CD4-positive, CD25-positive, alpha-beta regulatory T cell (primary cell): ENCODE data around the gene PDE4B. TPM values are rescaled to one million over a fixed set of nuclear protein-coding genes. Genes with fewer than 3 reads are reported as not detected.
A peak's percentile ranks its signal among the peaks of the same experiment; 100 is the strongest.
"Not testable (repeated sequence)": the region's sequence is repeated elsewhere in the genome, so short reads cannot be mapped to it uniquely, and the experiment has no call there.

Source experiments
- ATAC-seq, 2 donors: fragments of 150-1000 bp; cut with Tn5 transposase; one replicate each; pipeline ENCODE4 v1.10.0; 2021; ENCODE audit warnings: low read depth in 2 of 2, moderate number of reproducible peaks in 2 of 2, moderate library complexity in 1 of 2
- DNase-seq, 3 donors: peaks; one replicate each; pipeline versions ENCODE4 v3.0.0 to v3.0.0-alpha.2; 2012 to 2022; ENCODE audit warnings: mixed read lengths in 1 of 3
- H3K27ac ChIP-seq: one replicate; pipeline ENCODE4 v1.7.0; 2013; ENCODE audit warnings: mild to moderate bottlenecking, low read length; ENCODE audit not compliant: insufficient read depth, poor library complexity, severe bottlenecking
- H3K27me3 ChIP-seq: one replicate; pipeline ENCODE4 v1.7.0; 2013; ENCODE audit warnings: low read length; ENCODE audit not compliant: control insufficient read depth, insufficient read depth
- H3K36me3 ChIP-seq: one replicate; pipeline ENCODE4 v1.7.0; 2013; ENCODE audit warnings: mild to moderate bottlenecking, low read length, moderate library complexity; ENCODE audit not compliant: control insufficient read depth, insufficient read depth
- H3K4me1 ChIP-seq: 2 replicates; pipeline ENCODE4 v1.7.0; 2013; ENCODE audit warnings: mild to moderate bottlenecking, low read length; ENCODE audit not compliant: insufficient read depth, control insufficient read depth, poor library complexity, severe bottlenecking
- H3K4me3 ChIP-seq: one replicate; pipeline ENCODE4 v1.7.0; 2013; ENCODE audit warnings: low read depth, mild to moderate bottlenecking, low read length, moderate library complexity
- H3K9me3 ChIP-seq, 2 experiments: 1 replicate in 1 of 2; 2 replicates in 1 of 2; pipeline ENCODE4 v1.7.0; 2013; ENCODE audit warnings: low read length in 2 of 2, mild to moderate bottlenecking in 1 of 2, moderate library complexity in 1 of 2; ENCODE audit not compliant: control insufficient read depth in 2 of 2
- H3K27ac Mint-ChIP-seq, 3 donors: one replicate each; pipeline ENCODE4 v1.8.0; 2020 to 2022; ENCODE audit warnings: mild to moderate bottlenecking in 3 of 3, mixed read lengths in 3 of 3, moderate library complexity in 2 of 3
- H3K27me3 Mint-ChIP-seq: one replicate; pipeline ENCODE4 v1.8.0; 2022; ENCODE audit warnings: mild to moderate bottlenecking, mixed read lengths
- H3K36me3 Mint-ChIP-seq: one replicate; pipeline ENCODE4 v1.8.0; 2020; ENCODE audit warnings: mixed read lengths
- H3K4me1 Mint-ChIP-seq, 4 donors: one replicate each; pipeline ENCODE4 v1.8.0; 2020 to 2022; ENCODE audit warnings: mixed read lengths in 4 of 4, mild to moderate bottlenecking in 1 of 4
- H3K4me3 Mint-ChIP-seq, 4 donors: one replicate each; pipeline ENCODE4 v1.8.0; 2020 to 2022; ENCODE audit warnings: mild to moderate bottlenecking in 4 of 4, mixed read lengths in 4 of 4, moderate library complexity in 3 of 4
- H3K9me3 Mint-ChIP-seq, 7 donors: one replicate each; pipeline ENCODE4 v1.8.0; 2020 to 2022; ENCODE audit warnings: mixed read lengths in 7 of 7, mild to moderate bottlenecking in 3 of 7, moderate library complexity in 2 of 7
- polyA plus RNA-seq, 4 donors: library from polyadenylated mRNA; unstranded; fragments of 300-500 nt; fragmentation: Illumina TruSeq; gene quantifications; one replicate each; pipeline ENCODE4 v1.2.3, GENCODE V29; 2021
- total RNA-seq: library from RNA; stranded (reverse); gene quantifications from one replicate; pipeline ENCODE4 v1.2.3, GENCODE V29; 2022

PDE4B gene
- total and polyA plus RNA-seq, 5 donors from 2014 or later, result 63.9 to 200 (median 75.4) TPM

DNA sequence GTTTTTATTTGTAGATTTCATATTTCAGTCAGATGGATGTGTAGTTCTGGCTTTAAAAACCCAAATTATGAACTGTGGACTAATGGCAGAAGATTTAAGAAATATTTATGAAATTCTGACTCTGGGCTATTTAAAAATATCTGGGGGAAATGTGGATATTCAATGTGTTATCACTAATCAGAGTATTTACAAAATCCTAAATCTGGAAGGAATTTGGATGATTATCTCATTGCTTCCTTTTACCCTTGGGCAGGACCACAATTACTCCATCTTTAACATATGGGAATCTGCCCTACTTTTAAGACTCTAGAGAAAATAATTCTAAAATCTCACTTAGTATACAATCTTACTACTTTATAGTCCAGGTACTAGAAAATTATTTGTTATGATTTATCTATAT, 203.2 kb downstream of the PDE4B start:
- no peaks in the 10 kb centered on the region for H3K4me1 Mint-ChIP-seq
- no peak overlapping the region for H3K27ac ChIP-seq
- H3K27me3 Mint-ChIP-seq, result peaks cover 31% of the 10 kb centered on the region
- H3K27me3 ChIP-seq, result peaks cover 8% of the 10 kb centered on the region
- H3K9me3 ChIP-seq, result no peaks in the 10 kb centered on the region
- H3K4me3 Mint-ChIP-seq, result no peak overlapping the region
- DNase-seq (no peak), ATAC-seq (no peak)
- no peaks in the 10 kb centered on the region for H3K9me3 Mint-ChIP-seq
- no peak overlapping the region for H3K4me3 ChIP-seq
- no peak overlapping the region for H3K27ac Mint-ChIP-seq
- no peaks in the 10 kb centered on the region for H3K4me1 ChIP-seq
- no peaks in the 10 kb centered on the region for H3K36me3 ChIP-seq
- no peaks in the 10 kb centered on the region for H3K36me3 Mint-ChIP-seq

DNA sequence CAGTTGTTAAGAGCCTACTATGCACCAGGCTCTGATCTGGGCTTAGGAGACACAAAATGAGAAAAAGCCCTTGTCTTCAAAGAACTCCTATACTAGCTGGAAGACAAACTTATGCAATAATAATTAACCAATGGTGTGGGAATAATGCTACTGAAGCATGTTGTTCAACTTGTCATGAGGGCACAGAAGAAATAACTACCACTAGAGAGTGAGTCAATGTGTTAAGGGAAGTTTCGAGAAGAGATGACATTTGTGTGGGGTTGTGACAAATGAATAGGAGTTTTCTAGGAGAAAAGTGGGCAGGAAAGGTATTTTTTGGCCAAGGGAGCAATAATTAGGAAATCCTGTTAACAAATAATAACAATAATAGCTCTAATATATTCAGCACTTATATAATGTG, 205.0 kb downstream of the PDE4B start:
- H3K4me1 ChIP-seq, result no peaks in the 10 kb centered on the region
- H3K36me3 ChIP-seq, result no peaks in the 10 kb centered on the region
- H3K9me3 Mint-ChIP-seq, result no peaks in the 10 kb centered on the region
- no peak overlapping the region for H3K27ac ChIP-seq
- H3K36me3 Mint-ChIP-seq, result no peaks in the 10 kb centered on the region
- no peak overlapping the region for H3K27ac Mint-ChIP-seq
- H3K27me3 ChIP-seq, result peaks cover 8% of the 10 kb centered on the region
- no peak overlapping the region for H3K4me3 ChIP-seq
- H3K9me3 ChIP-seq, result no peaks in the 10 kb centered on the region
- ATAC-seq (no peak), DNase-seq (no peak)
- no peak overlapping the region for H3K4me3 Mint-ChIP-seq
- no peaks in the 10 kb centered on the region for H3K4me1 Mint-ChIP-seq
- H3K27me3 Mint-ChIP-seq, result peaks cover 31% of the 10 kb centered on the region

DNA sequence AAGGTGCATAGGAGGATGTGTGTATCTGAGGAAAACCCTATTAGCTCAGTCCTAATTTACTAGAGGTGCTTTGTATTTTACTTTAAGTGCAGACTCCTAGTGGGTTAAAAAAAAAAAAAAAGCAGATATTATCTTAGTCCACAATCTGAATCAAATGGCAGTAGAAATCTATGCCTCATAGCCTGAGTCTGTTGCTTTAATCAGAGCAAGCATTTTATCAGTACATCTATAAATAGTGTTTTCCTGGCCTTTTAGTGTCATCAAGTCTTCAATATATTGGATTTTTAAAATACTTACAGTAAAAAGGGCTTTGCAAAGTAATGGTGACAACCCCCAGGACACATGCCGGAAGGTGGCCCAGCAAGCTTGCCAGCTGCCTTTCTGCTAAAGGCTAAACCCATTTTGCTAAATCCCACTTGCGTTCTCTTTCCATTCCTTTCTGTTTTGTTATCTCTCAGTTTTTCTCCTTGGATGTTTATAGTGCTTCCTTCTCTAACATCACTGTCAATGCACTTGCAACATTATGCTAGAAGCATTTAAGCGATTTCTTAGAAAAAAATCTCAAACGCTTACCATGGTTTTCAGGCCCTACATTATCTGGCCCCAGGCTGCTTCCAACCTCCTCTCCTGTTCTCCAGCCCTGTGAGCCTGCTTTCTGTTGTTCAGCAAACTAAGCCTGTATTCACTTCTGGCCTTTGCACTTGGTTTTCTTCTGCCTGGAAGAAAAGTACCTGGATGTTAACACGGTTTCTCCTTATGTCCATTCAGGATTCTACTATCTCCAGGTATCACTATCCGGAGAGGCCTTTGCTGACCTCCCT, 206.3 kb downstream of the PDE4B start:
- DNase-seq, result no peak
- H3K4me1 ChIP-seq, result no peaks in the 10 kb centered on the region

DNA sequence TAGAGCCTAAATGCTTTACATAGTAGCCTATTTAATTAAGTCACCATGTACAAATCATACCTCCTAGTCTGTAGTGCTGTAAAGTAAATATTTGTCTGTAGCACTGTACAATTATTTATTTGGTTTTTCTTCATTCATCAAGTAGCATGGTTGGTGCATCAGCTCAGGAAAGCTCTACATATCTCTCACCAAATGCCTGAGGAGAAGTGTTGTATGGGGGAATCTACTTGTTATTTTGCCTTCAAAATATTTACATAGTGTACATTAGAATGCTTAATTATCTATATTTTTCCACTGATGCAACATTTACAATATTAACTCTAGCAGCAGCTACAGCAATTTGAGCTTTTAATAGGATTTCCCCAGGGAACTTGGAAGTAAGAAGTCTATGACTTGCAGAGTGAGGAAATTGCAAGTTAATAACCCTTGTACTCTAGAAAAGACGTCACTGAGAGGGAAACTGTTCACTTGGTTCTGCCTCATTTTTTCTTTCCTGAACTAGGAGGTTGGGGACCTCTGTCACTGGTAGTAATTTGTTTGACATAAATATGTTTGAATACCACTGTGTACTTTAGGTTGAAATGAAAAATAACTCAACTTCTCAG, 207.4 kb downstream of the PDE4B start:
- ATAC-seq (no peak), DNase-seq (no peak)
- Histone ChIP-seq H3K4me3 (no peak overlapping the region), H3K27me3 (peaks cover 7% of the 10 kb centered on the region), H3K9me3 (no peaks in the 10 kb centered on the region), H3K4me1 (no peaks in the 10 kb centered on the region), H3K27ac (no peak overlapping the region), H3K36me3 (no peaks in the 10 kb centered on the region)
- H3K4me1 Mint-ChIP-seq, result no peaks in the 10 kb centered on the region
- no peak overlapping the region for H3K27ac Mint-ChIP-seq
- peaks cover 31% of the 10 kb centered on the region for H3K27me3 Mint-ChIP-seq
- no peaks in the 10 kb centered on the region for H3K36me3 Mint-ChIP-seq
- peak overlapping the region in 1 of 4 donors; percentile 3 for H3K4me3 Mint-ChIP-seq
- no peaks in the 10 kb centered on the region for H3K9me3 Mint-ChIP-seq

More for the DNA sequence above, 206.3 kb downstream of the PDE4B start:
- no peaks in the 10 kb centered on the region for H3K36me3 Mint-ChIP-seq
- no peaks in the 10 kb centered on the region for H3K4me1 Mint-ChIP-seq
- peaks cover 31% of the 10 kb centered on the region for H3K27me3 Mint-ChIP-seq
- H3K27ac Mint-ChIP-seq, result no peak overlapping the region
- H3K4me3 ChIP-seq, result no peak overlapping the region
- ATAC-seq, result no peak
- peaks cover 10% of the 10 kb centered on the region for H3K27me3 ChIP-seq
- H3K9me3 Mint-ChIP-seq, result no peaks in the 10 kb centered on the region
- H3K4me3 Mint-ChIP-seq, result no peak overlapping the region
- H3K27ac ChIP-seq, result no peak overlapping the region
- H3K36me3 ChIP-seq, result no peaks in the 10 kb centered on the region
- H3K9me3 ChIP-seq, result no peaks in the 10 kb centered on the region

DNA sequence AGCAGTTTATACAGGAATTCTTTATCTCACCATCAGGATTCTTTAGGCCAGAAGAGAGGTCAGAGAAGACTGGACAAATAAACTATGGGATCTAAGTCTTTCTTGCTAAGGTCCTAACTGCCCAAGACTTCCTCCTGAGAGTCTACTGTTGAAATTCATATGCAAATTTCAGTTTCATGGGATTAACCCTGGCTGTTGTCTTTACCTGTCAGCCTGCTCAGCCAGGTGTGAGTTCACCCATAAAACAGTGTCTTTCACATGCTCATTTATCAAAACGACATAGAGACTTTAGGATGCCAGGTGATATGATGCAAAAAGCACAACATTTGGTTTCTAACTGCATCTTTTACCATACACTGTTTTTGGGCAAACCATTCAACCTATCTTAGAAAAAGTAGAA, 211.0 kb downstream of the PDE4B start:
- Histone ChIP-seq H3K4me1 (no peaks in the 10 kb centered on the region), H3K36me3 (no peaks in the 10 kb centered on the region), H3K4me3 (no peak overlapping the region), H3K9me3 (no peaks in the 10 kb centered on the region), H3K27ac (no peak overlapping the region), H3K27me3 (peaks cover 2% of the 10 kb centered on the region)
- Mint-ChIP-seq H3K27me3 (peaks cover 27% of the 10 kb centered on the region), H3K4me1 (no peaks in the 10 kb centered on the region), H3K27ac (no peak overlapping the region), H3K4me3 (no peak overlapping the region), H3K9me3 (peaks cover 0 to 2% (median 0%) of the 10 kb centered on the region in 7 donors), H3K36me3 (no peaks in the 10 kb centered on the region)
- ATAC-seq (no peak), DNase-seq (no peak)

DNA sequence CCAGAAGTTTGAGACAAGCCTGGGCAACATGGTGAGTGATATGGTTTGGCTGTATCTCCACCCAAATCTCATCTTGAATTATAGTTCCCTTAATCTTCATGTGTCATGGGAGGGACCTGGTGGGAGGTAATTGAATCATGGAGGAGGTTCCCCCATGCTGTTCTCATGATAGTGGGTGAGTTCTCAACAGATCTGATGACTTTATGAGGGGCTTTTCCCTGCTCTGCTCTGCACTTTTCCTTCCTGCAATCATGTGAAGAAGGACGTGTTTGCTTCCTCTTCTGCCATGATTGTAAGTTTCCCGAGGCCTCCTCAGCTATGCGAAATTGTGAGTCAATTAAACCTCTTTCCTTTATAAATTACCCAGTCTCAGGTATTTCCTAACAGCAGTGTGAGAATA, 213.8 kb downstream of the PDE4B start:
- H3K27ac ChIP-seq, H3K36me3 Mint-ChIP-seq, ATAC-seq, H3K4me3 Mint-ChIP-seq, H3K27ac Mint-ChIP-seq, DNase-seq, H3K4me1 Mint-ChIP-seq, H3K36me3 ChIP-seq, H3K4me3 ChIP-seq, H3K9me3 Mint-ChIP-seq, H3K9me3 ChIP-seq, H3K27me3 ChIP-seq, H3K4me1 ChIP-seq: not testable (repeated sequence)
- peaks cover 29% of the 10 kb centered on the region for H3K27me3 Mint-ChIP-seq

DNA sequence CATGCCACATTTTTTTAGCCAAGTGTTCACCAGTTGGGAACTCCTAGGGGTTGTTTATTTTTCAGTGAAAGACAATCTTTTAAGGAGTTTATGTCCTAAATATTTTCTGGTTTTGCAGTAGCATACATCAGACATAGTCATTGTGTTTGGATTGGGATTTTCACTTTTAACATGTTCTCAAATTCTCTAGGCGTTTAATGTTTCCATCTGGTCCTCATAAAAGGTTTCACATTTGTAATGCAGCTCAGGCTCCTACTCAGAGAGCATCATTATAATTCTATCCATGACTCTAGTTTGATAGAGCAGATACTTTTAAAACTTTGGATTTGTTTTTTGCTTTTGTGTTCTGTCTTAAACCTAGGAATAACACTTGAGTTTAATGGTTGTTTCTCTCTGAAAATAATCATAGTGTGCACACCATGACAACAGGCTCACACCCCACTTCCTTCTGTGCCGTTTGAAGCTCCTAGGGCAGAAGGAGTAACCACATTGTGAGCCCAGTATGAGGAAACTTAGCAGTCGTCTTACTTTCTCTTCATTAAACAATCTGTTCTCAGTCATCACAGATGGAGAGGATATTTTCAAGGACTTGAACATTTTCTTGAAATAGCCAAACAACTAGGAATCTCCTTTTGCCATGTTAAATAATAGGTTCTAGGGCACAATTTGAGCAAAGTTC, 219.6 kb downstream of the PDE4B start:
- peaks cover 30% of the 10 kb centered on the region for H3K27me3 Mint-ChIP-seq
- Histone ChIP-seq H3K36me3 (no peaks in the 10 kb centered on the region), H3K9me3 (no peaks in the 10 kb centered on the region), H3K4me1 (no peaks in the 10 kb centered on the region), H3K27me3 (no peaks in the 10 kb centered on the region), H3K4me3 (no peak overlapping the region), H3K27ac (no peak overlapping the region)
- no peaks in the 10 kb centered on the region for H3K4me1 Mint-ChIP-seq
- no peaks in the 10 kb centered on the region for H3K9me3 Mint-ChIP-seq
- H3K4me3 Mint-ChIP-seq, result no peak overlapping the region
- H3K27ac Mint-ChIP-seq, result no peak overlapping the region
- no peaks in the 10 kb centered on the region for H3K36me3 Mint-ChIP-seq
- ATAC-seq (peak; percentile 28 to 50), DNase-seq (peak in 1 of 3 donors; percentile 9)
